ENCODE results near the gene SLC6A17.

SLC6A17 gene

DNA sequence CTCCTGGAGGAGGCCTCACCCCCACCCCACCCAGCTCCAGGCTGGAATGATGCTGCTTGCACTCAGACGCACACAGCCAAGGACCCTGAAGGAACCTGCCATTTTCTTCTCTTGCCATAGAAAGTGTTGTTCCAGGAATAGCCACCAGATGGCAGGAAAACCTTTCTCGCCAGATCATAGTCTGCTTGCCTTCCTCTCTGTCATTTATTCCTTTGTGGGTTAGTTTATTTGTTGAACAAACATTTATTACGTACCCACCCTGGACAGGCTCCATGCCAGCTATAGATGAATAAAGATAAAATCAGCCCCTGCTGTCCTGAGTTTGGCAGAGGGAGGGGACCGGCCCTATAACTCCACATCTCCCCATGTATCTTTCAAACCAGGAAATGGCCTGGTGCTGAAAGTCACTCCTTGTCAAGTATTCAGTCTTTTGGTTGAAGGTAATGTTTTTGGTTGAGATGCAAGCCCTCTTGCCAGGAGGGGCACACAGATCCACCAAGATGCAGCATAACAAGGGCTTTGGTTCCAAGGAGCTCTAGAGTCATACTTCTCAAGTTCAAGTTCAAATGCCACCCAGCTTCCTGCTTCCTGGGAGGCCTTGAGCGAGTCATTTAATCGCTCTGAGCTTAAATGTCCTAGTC is 52.8 kb downstream of the SLC6A17 start:
- DNase-seq (ENCODE audit: low read depth in 2 of 2) = peak; percentile 14 to 40

DNA sequence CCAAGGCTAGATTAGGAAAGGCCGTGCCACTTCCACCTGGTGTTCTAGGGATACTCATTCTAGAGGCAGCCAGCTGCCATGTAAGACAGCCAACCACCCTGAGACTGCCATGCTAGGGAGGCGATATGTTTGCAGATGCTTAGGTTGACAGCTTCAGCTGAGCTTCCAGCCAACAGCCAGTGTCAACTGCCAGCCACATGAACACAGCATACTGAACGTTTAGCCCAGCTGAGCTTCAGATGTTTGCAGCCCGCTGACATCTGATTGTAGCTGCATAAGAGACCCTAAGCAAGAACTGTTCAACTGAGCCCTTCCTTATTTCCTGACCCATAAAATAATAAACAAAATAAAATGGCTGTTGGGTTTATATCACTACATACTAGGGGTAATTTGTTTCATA is 54.9 kb downstream of the SLC6A17 start:
- DNase-seq (ENCODE audit: low read depth in 2 of 2) = no peak

- DNase-seq (ENCODE audit: low read depth in 2 of 2) = no peak
Measured at GRCh38 chr1:110205591-110206155, 55.4 kb downstream of the SLC6A17 start.

DNA sequence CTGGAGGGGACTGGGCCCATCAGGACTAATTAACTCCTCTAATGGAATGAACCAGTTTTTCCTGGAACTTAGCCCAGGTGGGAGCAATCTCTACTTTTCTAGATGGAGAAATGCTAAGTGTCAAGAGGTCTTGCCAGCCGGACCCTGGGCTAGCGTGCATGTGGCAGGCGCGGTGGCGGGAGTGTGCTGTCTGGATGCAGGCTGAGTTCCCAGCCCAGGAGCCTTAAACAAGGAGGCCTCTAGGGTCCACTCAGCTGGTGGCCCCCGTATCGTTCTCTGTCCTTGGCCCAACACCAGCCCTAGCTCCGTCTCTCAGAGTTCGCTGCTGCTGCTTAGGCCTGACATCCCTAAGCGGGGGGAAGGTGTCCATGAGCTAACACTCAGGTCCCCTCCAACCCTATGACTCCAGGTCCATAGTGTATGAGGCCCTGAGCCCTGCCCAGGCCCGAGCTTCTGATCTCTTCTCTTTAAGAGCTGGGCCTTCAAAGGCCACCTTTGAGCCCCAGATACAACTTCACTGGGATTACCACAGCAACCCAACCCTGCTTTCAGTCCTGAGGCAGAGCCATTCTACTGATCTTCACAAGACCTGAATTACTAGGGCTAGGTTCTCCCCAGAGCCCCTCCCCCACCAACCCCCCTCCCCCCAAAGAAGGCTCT is 56.1 kb downstream of the SLC6A17 start:
- no peak for DNase-seq (ENCODE audit: low read depth in 2 of 2)

DNA sequence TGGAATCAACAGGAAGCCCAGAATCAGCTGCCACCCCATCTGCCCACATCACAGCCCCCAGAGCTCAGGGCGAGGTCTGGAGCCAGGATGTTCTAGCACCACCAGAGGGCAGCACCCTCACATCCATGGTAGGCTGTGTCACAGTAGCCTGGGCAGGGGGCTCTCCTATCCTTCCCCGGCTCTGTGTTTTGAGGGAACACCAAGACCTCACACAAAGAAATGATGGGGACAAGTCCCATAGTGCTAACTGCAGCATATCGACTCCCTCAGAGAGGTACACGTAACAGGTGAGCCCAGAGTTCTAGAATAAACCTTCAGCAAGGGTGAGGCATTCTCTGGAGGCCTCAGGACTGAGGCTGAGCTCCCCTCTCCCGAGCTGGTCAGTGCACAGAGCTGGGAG is 57.5 kb downstream of the SLC6A17 start:
- peak; percentile 58 to 67 for DNase-seq (ENCODE audit: low read depth in 2 of 2)

DNA sequence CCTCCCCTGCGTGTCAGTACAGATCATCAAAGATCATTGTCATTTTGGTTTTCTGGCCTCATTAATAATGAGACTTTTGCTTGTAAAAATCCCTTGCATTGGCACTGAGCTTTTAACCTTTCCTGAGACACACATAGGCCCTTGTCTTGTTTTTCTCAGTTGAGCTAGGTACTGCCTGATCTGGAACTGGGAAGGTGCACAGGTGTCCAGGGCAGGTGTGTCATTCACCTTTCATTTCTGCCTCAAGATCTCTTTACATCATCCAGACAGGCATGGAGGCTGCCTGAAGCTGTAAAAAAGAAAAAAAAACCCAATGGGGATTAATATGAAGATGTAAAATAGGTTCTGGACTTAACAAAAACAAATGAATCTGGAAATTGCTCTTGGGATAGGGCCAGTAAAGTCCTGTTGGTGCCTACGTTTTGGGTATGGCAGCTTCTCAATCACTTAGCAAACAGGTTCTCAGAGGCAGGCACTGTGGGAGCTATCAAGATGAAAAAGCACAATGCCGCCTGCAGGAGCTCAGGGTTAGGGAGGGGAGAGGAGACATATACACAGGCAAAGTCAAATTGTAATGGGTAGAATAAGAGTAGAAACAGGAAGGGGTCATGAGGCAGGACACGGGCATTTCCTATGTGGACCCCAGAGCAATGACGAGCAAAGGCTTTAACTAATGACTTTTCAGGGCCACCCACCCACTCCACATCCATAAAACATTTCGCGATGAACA is 58.8 kb downstream of the SLC6A17 start:
- DNase-seq (ENCODE audit: low read depth in 2 of 2) = no peak

DNA sequence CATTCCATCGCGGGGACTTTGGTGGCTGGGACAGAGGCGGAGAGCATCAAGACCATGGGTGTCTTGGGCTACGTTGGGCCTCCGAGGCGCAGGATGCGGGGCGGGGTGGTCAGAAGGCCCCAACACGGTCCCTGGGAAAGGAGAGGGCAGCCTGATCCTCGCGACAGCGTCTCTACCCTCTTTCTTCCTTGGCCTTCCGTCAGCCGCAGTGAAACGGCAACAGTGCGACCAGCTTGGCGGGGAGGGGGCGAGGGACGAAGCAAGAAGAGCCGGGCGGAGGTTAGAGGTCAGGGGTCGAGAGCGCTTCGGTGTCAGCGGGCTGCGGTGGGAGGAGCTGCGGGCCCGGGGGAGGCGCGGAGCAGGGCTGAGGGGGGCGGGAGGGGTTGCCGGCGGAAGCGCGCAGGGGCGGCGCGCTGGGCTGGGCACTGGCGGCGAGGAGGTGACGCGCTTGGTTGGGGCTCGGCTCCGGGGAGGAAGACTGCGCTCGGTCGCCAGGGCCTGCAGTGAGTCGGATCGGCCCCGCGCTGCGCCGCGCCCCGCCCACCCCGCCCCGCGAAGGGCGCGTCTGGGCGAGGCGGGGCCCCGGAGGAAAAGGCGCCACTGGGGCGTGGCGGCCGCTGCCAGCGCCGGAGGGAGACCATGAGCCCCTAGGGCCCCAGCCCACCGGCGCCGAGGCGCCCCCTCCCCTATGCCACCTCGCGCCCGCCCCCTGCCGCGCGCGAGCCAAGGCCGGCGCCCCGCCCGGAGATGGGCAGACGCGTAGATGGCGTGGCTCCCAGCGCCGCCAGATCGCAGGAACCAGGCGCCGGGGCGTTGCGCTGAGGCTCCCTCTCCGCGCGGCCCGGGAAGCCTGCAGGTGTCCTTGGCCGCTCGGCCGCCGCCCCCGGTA is 59.7 kb downstream of the SLC6A17 start, which contains the start of gene KCNC4:
TSS of gene KCNC4 (plus strand) at position 600 of the 889 bp plus-strand sequence. CDS start 1,186 bp downstream, outside the sequence.
- DNase-seq (ENCODE audit: low read depth in 2 of 2) = peak; percentile 79 to 94

DNA sequence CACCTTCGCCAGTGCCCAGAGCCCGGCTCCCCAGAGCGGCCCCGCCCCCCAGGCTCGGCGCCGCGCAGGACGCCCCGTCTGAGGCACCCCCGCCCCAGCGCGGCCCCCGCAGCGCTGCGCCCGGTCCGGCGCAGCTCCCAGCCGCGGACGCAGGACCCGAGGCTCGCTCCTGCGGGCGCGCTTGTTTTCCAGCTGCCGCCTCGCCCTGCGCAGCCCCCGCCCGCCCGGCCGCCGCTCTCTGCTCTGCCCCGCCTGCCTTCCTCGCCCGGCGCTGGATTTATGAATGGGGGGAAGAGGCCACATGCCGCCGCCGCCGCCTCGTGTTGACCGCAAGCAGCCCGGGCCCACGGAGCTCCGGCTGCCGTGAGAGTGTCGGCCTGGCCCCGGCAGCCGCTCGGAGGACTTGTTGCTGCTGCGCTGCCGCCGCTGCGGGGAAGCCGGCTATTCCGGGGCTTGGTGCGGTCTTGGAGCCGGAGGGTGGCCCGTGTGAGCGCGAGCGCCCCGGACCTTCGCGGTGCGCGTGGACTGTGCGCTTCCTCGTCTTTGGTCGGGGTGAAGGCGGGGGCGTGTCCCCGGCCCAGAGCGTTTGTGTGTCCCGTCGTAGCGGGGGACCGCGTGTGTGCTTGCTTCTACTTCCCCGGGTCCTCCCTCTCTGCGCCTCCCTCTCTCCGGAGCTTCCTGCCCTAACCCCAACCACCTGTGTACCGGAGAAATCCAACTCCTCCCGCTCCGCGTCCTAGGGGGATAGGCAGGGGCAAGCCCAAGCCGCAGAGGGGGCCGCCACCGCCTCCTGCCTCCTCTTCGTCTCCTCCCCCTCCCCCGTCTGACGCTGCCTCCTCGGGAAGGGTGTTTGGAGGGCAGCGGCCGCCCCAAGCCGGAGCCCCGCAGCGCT is 60.6 kb downstream of the SLC6A17 start:
- DNase-seq (ENCODE audit: low read depth in 2 of 2) = peak; percentile 24 to 43

DNA sequence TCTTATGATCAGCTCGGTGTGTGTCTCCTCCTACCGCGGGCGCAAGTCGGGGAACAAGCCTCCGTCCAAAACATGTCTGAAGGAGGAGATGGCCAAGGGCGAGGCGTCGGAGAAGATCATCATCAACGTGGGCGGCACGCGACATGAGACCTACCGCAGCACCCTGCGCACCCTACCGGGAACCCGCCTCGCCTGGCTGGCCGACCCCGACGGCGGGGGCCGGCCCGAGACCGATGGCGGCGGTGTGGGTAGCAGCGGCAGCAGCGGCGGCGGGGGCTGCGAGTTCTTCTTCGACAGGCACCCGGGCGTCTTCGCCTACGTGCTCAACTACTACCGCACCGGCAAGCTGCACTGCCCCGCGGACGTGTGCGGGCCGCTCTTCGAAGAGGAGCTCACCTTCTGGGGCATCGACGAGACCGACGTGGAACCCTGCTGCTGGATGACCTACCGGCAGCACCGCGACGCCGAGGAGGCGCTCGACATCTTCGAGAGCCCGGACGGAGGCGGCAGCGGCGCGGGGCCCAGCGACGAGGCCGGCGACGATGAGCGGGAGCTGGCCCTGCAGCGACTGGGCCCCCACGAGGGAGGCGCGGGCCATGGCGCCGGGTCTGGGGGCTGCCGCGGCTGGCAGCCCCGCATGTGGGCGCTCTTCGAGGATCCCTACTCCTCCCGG is 61.3 kb downstream of the SLC6A17 start:
- DNase-seq (ENCODE audit: low read depth in 2 of 2) = peak; percentile 12 to 35

- no peak for DNase-seq (ENCODE audit: low read depth in 2 of 2)
Measured at GRCh38 chr1:110212169-110213142, 62.2 kb downstream of the SLC6A17 start.

DNA sequence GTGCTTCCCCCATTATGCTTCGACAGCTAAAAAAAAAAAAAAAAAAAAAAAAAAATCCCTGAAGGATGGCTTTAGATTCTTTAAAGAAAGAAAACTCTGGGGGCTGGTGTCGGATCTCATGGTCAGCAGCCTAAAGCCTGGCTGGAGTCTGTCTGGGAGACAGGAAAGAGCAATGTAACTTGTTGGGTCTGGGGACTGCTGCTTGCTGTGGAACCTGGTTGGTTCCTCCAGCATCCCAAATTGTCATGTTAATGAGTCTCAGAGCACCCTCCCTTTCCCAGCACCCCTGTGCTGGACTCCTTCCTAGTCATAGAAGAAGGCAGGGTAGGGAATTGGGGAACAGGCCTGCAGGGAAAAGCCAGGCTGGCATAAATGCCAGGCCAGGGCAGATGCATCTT is 62.8 kb downstream of the SLC6A17 start:
- no peak for DNase-seq (ENCODE audit: low read depth in 2 of 2)

GRCh38 chr1:110214454-110215404 is 64.4 kb downstream of the SLC6A17 start:
- no peak for DNase-seq (ENCODE audit: low read depth in 2 of 2)

GRCh38 chr1:110215621-110216515 is 65.6 kb downstream of the SLC6A17 start:
- no peak for DNase-seq (ENCODE audit: low read depth in 2 of 2)

GRCh38 chr1:110216844-110217444 is 66.7 kb downstream of the SLC6A17 start:
- no peak for DNase-seq (ENCODE audit: low read depth in 2 of 2)

GRCh38 chr1:110218137-110218536 is 67.8 kb downstream of the SLC6A17 start:
- no peak for DNase-seq (ENCODE audit: low read depth in 2 of 2)

GRCh38 chr1:110218739-110219138 is 68.4 kb downstream of the SLC6A17 start:
- DNase-seq (ENCODE audit: low read depth in 2 of 2) = no peak
